ENCODE measurements around the gene FCRL5.
A peak's percentile ranks its signal among the peaks of the same experiment; 100 is the strongest.

The FCRL5 gene

DNA sequence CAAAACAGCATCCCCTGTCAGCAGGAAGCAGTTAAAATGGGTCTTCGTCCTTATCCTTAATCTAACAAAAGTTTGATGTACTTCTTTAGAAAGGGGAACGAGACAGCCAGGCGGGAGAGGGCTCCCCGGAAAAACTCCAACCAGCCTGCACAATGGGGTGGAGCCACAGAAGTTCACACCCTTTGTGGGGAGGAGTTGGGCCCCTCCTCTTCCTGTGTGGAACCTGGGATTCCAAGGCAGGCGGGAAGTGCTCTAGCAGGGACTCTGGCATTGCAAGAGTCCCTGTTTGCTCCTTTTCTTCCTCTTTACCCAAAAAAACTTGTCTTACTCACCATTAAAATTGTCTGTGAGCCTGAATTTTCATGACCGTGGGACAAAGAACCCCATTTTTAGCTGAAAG lies 47.7 kb downstream of the FCRL5 start:
- TF ChIP-seq, protein P1, sequence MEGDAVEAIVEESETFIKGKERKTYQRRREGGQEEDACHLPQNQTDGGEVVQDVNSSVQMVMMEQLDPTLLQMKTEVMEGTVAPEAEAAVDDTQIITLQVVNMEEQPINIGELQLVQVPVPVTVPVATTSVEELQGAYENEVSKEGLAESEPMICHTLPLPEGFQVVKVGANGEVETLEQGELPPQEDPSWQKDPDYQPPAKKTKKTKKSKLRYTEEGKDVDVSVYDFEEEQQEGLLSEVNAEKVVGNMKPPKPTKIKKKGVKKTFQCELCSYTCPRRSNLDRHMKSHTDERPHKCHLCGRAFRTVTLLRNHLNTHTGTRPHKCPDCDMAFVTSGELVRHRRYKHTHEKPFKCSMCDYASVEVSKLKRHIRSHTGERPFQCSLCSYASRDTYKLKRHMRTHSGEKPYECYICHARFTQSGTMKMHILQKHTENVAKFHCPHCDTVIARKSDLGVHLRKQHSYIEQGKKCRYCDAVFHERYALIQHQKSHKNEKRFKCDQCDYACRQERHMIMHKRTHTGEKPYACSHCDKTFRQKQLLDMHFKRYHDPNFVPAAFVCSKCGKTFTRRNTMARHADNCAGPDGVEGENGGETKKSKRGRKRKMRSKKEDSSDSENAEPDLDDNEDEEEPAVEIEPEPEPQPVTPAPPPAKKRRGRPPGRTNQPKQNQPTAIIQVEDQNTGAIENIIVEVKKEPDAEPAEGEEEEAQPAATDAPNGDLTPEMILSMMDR (conservative IDR thresholded peaks at IDR 0.05; ENCODE audit: control insufficient read depth, insufficient read depth, low read depth, low read length): no peak
- no peak overlapping the region for H3K4me3 ChIP-seq (ENCODE audit: control insufficient read depth, low read depth, low read length)
- no peak for DNase-seq (ENCODE audit: low read depth)

DNA sequence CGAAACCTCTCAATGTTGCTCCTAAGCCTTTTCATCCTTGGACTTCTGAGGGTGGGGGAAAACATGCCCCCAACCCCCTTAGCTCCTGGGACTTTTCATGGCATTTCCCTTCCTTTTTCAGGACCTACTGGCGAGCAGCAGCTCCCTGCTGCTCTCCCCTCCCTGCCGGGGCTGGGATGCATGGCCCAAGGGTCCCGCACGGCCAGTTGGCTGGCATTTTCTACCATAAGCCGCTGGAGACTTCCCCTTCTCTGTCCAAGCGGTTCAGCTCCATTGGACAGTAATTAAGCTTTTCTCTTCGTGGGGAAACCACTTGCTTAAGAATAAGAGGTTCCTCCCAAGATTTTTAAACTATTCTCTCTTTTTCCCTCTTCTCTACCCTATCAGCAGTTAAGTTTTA lies 52.8 kb downstream of the FCRL5 start:
- TF ChIP-seq, protein P1 (conservative IDR thresholded peaks at IDR 0.05; ENCODE audit: control insufficient read depth, insufficient read depth, low read depth, low read length): no peak
- no peak for DNase-seq (ENCODE audit: low read depth)
- H3K4me3 ChIP-seq (ENCODE audit: control insufficient read depth, low read depth, low read length): no peak overlapping the region

DNA sequence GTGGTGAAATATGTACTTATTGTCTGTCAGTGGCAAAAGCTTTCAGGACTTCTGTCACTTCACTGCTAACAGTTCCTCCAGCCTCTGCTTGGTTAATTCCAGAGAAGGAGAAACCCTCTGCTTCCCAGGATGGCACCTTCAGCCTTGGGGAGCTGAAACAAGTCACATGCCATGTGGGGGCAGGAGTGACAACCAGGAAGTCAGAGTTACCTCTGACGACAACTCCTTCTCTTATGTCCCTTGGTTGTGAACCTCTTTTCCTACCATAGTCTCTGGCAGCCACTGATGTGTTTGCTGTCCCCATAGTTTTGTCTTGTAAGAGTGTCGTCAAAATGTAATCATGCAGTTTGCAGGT lies 53.6 kb downstream of the FCRL5 start:
- no peak for DNase-seq (ENCODE audit: low read depth)
- no peak overlapping the region for H3K4me3 ChIP-seq (ENCODE audit: control insufficient read depth, low read depth, low read length)
- TF ChIP-seq, protein P1 (conservative IDR thresholded peaks at IDR 0.05; ENCODE audit: control insufficient read depth, insufficient read depth, low read depth, low read length): no peak

DNA sequence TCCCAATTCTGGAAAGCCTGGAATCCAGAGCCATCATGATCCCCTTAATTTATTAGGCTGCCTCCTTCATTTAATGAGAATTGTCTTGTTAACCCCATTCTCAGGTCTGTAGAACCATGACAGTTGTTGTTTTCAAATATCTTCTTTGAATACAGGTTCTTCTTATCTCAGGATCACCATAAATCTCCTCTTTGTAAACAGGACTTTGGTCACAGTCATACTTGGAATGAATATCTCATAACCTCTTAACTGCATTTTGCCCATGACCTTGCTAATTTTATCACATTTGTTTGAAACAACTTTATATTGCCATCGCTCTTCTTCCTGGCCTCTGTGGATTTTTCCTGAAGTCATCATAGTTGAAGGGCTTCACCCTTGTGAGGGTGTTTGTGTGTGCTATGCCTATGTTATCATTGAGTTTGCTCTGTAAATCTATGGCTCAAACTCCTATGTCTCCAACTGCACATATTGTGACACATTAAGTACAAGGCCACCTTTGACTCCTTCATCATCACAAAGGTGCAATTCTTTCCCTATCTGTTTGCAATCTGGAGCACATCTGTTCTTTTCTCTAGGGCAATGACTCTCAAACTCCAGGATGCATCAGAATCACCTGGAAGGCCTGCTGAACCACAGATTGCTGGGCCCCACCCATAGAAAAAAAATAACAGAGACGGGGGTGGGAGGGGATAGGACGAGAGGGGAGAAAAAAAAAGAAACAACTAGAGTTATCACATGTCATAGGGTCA lies 54.2 kb downstream of the FCRL5 start:
- no peak for DNase-seq (ENCODE audit: low read depth)
- no peak overlapping the region for H3K4me3 ChIP-seq (ENCODE audit: control insufficient read depth, low read depth, low read length)
- TF ChIP-seq, protein P1 (conservative IDR thresholded peaks at IDR 0.05; ENCODE audit: control insufficient read depth, insufficient read depth, low read depth, low read length): no peak

DNA sequence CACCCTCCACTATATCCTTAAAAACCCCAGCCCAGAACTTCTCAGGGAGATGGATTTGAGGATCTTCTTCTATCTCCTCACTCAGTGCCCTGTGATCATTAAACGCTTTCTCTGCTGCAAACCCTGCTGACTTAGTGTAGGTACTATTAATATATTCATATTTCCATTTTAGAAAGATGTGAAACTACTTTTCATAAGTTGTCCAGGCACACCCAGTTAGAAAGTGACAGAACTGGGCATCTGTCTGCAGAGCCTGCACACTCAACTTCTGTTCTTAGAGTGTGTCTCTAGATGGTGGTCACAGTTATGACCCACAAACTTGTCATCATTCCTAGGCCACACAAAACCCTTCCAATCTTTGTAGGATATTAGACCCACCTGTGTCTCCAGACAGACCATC lies 55.0 kb downstream of the FCRL5 start:
- no peak for DNase-seq (ENCODE audit: low read depth)
- TF ChIP-seq, protein P1 (conservative IDR thresholded peaks at IDR 0.05; ENCODE audit: control insufficient read depth, insufficient read depth, low read depth, low read length): no peak
- no peak overlapping the region for H3K4me3 ChIP-seq (ENCODE audit: control insufficient read depth, low read depth, low read length)

DNA sequence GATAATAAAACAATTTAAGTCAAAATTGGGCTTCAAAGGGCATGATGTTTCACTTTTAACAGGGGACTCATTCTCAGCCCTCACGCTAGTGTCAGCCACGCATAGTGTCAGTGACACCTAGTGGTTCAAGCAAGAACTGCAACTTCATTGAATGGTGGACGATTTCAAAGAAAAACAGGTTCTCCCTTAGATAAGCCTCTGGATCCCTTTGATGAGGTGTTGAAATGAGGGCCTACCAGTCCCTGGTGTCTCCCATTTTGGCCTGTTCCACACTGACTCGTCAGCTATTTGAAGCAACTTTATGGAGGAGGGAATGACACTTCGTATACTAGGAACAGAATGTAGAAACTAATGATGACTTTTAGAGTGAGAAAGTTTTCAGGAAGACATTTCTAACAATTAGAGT lies 56.2 kb downstream of the FCRL5 start:
- TF ChIP-seq, protein P1 (conservative IDR thresholded peaks at IDR 0.05; ENCODE audit: control insufficient read depth, insufficient read depth, low read depth, low read length): peak; percentile 88
- H3K4me3 ChIP-seq (ENCODE audit: control insufficient read depth, low read depth, low read length): no peak overlapping the region
- peak; percentile 37 for DNase-seq (ENCODE audit: low read depth)

DNA sequence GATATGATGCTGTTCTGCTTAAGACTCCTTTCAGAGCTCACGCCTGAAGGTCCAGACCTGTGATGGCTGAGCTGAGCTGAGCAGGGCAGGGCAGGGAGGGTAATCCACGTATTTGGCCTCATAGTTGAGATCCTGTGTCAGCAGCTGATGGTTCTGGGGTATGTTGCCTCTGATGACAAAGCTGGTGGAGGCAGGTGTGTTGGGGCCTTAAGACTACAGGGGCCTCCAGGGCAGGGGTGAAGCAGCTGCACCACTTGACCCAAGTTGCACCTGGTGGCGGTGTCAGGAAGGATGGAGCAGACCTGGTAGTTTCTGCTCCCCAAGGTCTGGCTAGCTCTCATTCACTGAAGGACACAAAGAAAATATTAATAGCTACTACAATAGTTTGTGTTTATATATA lies 57.0 kb downstream of the FCRL5 start:
- TF ChIP-seq, protein P1 (conservative IDR thresholded peaks at IDR 0.05; ENCODE audit: control insufficient read depth, insufficient read depth, low read depth, low read length): no peak
- no peak overlapping the region for H3K4me3 ChIP-seq (ENCODE audit: control insufficient read depth, low read depth, low read length)
- no peak for DNase-seq (ENCODE audit: low read depth)
